Measurements from ENCODE around the gene ATP5MG. TPM values are rescaled to one million over a fixed set of nuclear protein-coding genes. Genes with fewer than 3 reads are reported as not detected.
A peak's percentile ranks its signal among the peaks of the same experiment; 100 is the strongest.

ATP5MG gene, protein sequence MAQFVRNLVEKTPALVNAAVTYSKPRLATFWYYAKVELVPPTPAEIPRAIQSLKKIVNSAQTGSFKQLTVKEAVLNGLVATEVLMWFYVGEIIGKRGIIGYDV
- total RNA-seq = 142 and 171 TPM in 2 replicates
- long read RNA-seq, transcript ATP5MG-201 (3 exons, 1,577 nt) = major isoform, 98 of 98 reads
- long read RNA-seq, partial matches to known transcripts = 0 of 98 reads
- long read RNA-seq, other reads (novel, unspliced or antisense) = 0 of 98 reads

- peak; percentile 94 for DNase-seq (ENCODE audit: extremely low spot score, unreplicated experiment)
- Mint-ChIP-seq H3K27me3 (ENCODE audit: unreplicated experiment) (no peaks in the 10 kb centered on the region), H3K9me3 (ENCODE audit: unreplicated experiment) (no peaks in the 10 kb centered on the region), H3K27ac (ENCODE audit: unreplicated experiment) (peak within 1 kb of the TSS; percentile 96), H3K36me3 (ENCODE audit: unreplicated experiment) (peaks cover 6% of the 10 kb centered on the region), H3K4me1 (ENCODE audit: unreplicated experiment) (peaks cover 32% of the 10 kb centered on the region), H3K4me3 (ENCODE audit: unreplicated experiment) (peak within 1 kb of the TSS; percentile 91)
- TF ChIP-seq, protein P1, sequence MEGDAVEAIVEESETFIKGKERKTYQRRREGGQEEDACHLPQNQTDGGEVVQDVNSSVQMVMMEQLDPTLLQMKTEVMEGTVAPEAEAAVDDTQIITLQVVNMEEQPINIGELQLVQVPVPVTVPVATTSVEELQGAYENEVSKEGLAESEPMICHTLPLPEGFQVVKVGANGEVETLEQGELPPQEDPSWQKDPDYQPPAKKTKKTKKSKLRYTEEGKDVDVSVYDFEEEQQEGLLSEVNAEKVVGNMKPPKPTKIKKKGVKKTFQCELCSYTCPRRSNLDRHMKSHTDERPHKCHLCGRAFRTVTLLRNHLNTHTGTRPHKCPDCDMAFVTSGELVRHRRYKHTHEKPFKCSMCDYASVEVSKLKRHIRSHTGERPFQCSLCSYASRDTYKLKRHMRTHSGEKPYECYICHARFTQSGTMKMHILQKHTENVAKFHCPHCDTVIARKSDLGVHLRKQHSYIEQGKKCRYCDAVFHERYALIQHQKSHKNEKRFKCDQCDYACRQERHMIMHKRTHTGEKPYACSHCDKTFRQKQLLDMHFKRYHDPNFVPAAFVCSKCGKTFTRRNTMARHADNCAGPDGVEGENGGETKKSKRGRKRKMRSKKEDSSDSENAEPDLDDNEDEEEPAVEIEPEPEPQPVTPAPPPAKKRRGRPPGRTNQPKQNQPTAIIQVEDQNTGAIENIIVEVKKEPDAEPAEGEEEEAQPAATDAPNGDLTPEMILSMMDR (IDR thresholded peaks at IDR 0.05) = peak; percentile 36
Observed at GRCh38 chr11:118401151-118401879, at the start of gene ATP5MG. Gene ATP5MG, plus strand, starts transcription at chr11:118401606. Its CDS starts 60 bp downstream, at chr11:118401666.

GRCh38 chr11:118353084-118353710, 48.2 kb upstream of the ATP5MG start:
- Mint-ChIP-seq H3K36me3 (ENCODE audit: unreplicated experiment) (no peaks in the 10 kb centered on the region), H3K27me3 (ENCODE audit: unreplicated experiment) (peaks cover 34% of the 10 kb centered on the region), H3K4me3 (ENCODE audit: unreplicated experiment) (no peak overlapping the region), H3K27ac (ENCODE audit: unreplicated experiment) (no peak overlapping the region), H3K9me3 (ENCODE audit: unreplicated experiment) (no peaks in the 10 kb centered on the region), H3K4me1 (ENCODE audit: unreplicated experiment) (peaks cover 1% of the 10 kb centered on the region)
- TF ChIP-seq, protein P1 (IDR thresholded peaks at IDR 0.05) = peak; percentile 66
- DNase-seq (ENCODE audit: extremely low spot score, unreplicated experiment) = no peak

DNA sequence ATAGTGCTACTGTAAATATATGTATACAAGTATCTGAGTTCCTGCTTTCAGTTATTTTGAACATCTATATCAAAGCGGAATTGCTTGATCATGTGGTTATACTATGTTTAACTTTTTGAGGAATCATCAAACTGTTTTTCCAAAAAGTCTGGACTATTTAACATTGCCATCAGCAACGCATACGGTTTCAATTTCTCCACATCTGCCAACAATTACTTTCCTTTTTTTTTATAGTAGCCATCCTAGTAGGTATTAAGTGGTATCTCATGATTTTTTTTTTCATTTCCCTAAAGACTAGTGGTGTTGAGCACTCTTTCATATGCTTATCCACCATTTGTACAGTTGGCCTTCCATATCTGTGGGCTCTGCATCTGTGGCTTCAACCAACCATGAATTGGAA, 43.3 kb upstream of the ATP5MG start:
- H3K36me3 Mint-ChIP-seq (ENCODE audit: unreplicated experiment) = no peaks in the 10 kb centered on the region
- TF ChIP-seq, protein P1 (IDR thresholded peaks at IDR 0.05) = no peak

DNA sequence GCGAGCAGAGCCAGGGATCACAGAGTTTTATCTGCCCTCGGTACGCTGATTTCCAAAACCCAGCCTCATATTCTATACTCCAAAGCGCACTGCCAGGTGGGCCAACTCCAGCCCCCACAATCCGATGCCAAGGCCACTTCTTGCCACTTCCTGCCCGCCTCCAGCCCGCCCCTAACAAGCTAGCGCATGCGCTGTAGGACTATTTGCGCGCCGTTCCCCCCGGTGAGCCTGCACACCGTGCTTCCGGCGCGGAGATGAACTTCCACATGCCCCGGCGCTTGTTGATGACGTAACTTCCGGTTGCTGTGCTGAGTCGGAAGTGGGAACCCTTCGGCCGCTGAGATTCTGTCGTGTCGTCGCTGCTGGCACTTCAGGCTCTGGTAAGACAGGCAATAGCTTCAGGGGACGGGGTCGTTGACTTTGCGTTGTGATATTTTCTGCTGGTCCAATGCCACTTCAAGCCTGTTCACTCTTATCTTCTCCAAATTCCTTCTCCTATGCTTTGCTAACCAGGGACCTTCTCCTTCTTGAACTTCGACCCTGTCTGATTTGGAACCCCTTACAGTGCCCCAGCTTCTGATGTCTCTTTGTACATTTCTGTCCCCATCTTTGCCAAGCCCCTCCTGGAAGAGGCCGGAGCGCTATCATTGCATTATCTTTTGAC, 42.0 kb upstream of the ATP5MG start, which contains the start of gene UBE4A:
Gene UBE4A (plus strand): TSS at position 306 of the 664 bp plus-strand sequence. CDS start 5,481 bp downstream, outside the sequence.
- Mint-ChIP-seq H3K36me3 (ENCODE audit: unreplicated experiment) (no peaks in the 10 kb centered on the region), H3K4me1 (ENCODE audit: unreplicated experiment) (peaks cover 32% of the 10 kb centered on the region), H3K4me3 (ENCODE audit: unreplicated experiment) (peak within 1 kb of the TSS; percentile 99), H3K9me3 (ENCODE audit: unreplicated experiment) (peaks cover 7% of the 10 kb centered on the region), H3K27me3 (ENCODE audit: unreplicated experiment) (peaks cover 10% of the 10 kb centered on the region), H3K27ac (ENCODE audit: unreplicated experiment) (peak within 1 kb of the TSS; percentile 97)
- peak; percentile 97 for DNase-seq (ENCODE audit: extremely low spot score, unreplicated experiment)
- TF ChIP-seq, protein P1 (IDR thresholded peaks at IDR 0.05) = no peak

More for the DNA sequence above, 43.3 kb upstream of the ATP5MG start:
- peaks cover 32% of the 10 kb centered on the region for H3K4me1 Mint-ChIP-seq (ENCODE audit: unreplicated experiment)
- H3K27me3 Mint-ChIP-seq (ENCODE audit: unreplicated experiment) = peaks cover 10% of the 10 kb centered on the region
- H3K4me3 Mint-ChIP-seq (ENCODE audit: unreplicated experiment) = no peak overlapping the region
- peaks cover 7% of the 10 kb centered on the region for H3K9me3 Mint-ChIP-seq (ENCODE audit: unreplicated experiment)
- no peak for DNase-seq (ENCODE audit: extremely low spot score, unreplicated experiment)
- H3K27ac Mint-ChIP-seq (ENCODE audit: unreplicated experiment) = no peak overlapping the region

Measured in osteocyte (in vitro differentiated cells).